K562 (cell line): ENCODE measurements around the gene TUFM. TPM values are rescaled to one million over a fixed set of nuclear protein-coding genes. Genes with fewer than 3 reads are reported as not detected.
A peak's percentile ranks its signal among the peaks of the same experiment; 100 is the strongest.

Experiments
- BMI1 ChIP-seq: fragments of 150-350 bp; IDR thresholded peaks from 2 replicates; pipeline ENCODE4 v1.6.1; 2014; ENCODE audit warnings: low read length
- CEBPG ChIP-seq, 3 experiments: fragments of 200-800 bp in 1 of 3; sonication (Bioruptor generic) in 1 of 3; sonication (generic) in 1 of 3; formaldehyde crosslinking in 1 of 3; IDR thresholded peaks in 2 of 3; conservative IDR thresholded peaks in 1 of 3; 2 replicates each; pipeline versions ENCODE4 v1.6.1 to v1.8.0; 2016 to 2022; ENCODE audit warnings: missing compliant biosample characterization in 2 of 3, missing genetic modification characterization in 2 of 3, mild to moderate bottlenecking in 1 of 3, missing genetic modification reagents in 1 of 3
- HDAC1 ChIP-seq, 2 experiments: fragments of 450-650 bp; IDR thresholded peaks; 2 replicates each; pipeline ENCODE4 v1.6.1; 2016 to 2017; ENCODE audit warnings: inconsistent platforms in 1 of 2, mild to moderate bottlenecking in 1 of 2, moderate library complexity in 1 of 2
- HLTF ChIP-seq: fragments of 450-650 bp; IDR thresholded peaks from 2 replicates; pipeline ENCODE4 v1.6.1; 2016
- MAFK ChIP-seq: IDR thresholded peaks from 2 replicates; pipeline ENCODE4 v1.6.1; 2011; ENCODE audit warnings: low read length, improper control_type of control experiment
- NR2C2 ChIP-seq, 2 experiments: fragments of 200-800 bp in 1 of 2; sonication (Bioruptor generic) in 1 of 2; sonication (generic) in 1 of 2; formaldehyde crosslinking in 1 of 2; IDR thresholded peaks; 2 replicates each; pipeline versions ENCODE4 v1.6.1 to v1.8.0; 2016 to 2022; ENCODE audit warnings: mild to moderate bottlenecking in 1 of 2, missing compliant biosample characterization in 1 of 2, missing genetic modification characterization in 1 of 2, missing genetic modification reagents in 1 of 2
- RBM14 ChIP-seq: fragments of 200-400 bp; formaldehyde crosslinking; IDR thresholded peaks from 2 replicates; pipeline ENCODE4 v1.6.1; 2018; ENCODE audit warnings: low read depth, mild to moderate bottlenecking, low read length, moderate library complexity, borderline replicate concordance; ENCODE audit not compliant: insufficient read depth
- RBM25 ChIP-seq: fragments of 200-400 bp; formaldehyde crosslinking; IDR thresholded peaks from 2 replicates; pipeline ENCODE4 v1.6.1; 2018; ENCODE audit warnings: low read length, low read depth, moderate library complexity; ENCODE audit not compliant: severe bottlenecking
- TCF3 ChIP-seq: sonication (generic); formaldehyde crosslinking; IDR thresholded peaks from 2 replicates; pipeline ENCODE4 v1.4.0; 2020; ENCODE audit warnings: mild to moderate bottlenecking, missing genetic modification reagents
- ZC3H11A ChIP-seq: IDR thresholded peaks from 2 replicates; pipeline ENCODE4 v1.6.1; 2012; ENCODE audit warnings: low read depth, low read length, improper control_type of control experiment
- polyA plus RNA-seq, 8 experiments: library from polyadenylated mRNA; depleted of rRNA in 4 of 8; stranded (reverse) in 5 of 8; unstranded in 3 of 8; fragments of >200 nt; fragmentation: Nextera tagmentation in 2 of 8; fragmentation: Illumina TruSeq in 1 of 8; extraction: Ambion mirVana in 2 of 8; extraction: Trizol in 1 of 8; gene quantifications; 2 replicates each; pipeline versions ENCODE4 v1.2.1 to v1.2.3, GENCODE V29; 2011 to 2014; ENCODE audit warnings: inconsistent platforms in 1 of 8, missing spikeins in 1 of 8
- total RNA-seq, 7 experiments: library from RNA; depleted of rRNA in 6 of 7; stranded (reverse); fragments of >200 nt in 6 of 7; fragmentation: Illumina TruSeq in 2 of 7; extraction: Trizol in 2 of 7; gene quantifications; 2 replicates each; pipeline versions ENCODE4 v1.2.1 to v1.2.3, GENCODE V29; 2011 to 2021; ENCODE audit warnings: low replicate concordance in 1 of 7
- TF ChIP-seq, protein P1 (sequence below): sonication (generic); formaldehyde crosslinking; IDR thresholded peaks from 2 replicates; pipeline ENCODE4 v1.8.1; 2023; ENCODE audit warnings: missing genetic modification reagents, mild to moderate bottlenecking, borderline replicate concordance
- TF ChIP-seq, protein P2 (sequence below): fragments of 450-650 bp; IDR thresholded peaks from 2 replicates; pipeline ENCODE4 v1.6.1; 2018; ENCODE audit not compliant: partially characterized antibody
- TF ChIP-seq, protein P3 (sequence below): fragments of 450-650 bp; formaldehyde crosslinking; conservative IDR thresholded peaks from 2 replicates; pipeline ENCODE4 v1.4.0; 2022; ENCODE audit warnings: mild to moderate bottlenecking, missing genetic modification characterization
- TF ChIP-seq, protein P4 (sequence below): fragments of 450-650 bp; IDR thresholded peaks from 2 replicates; pipeline ENCODE4 v1.6.1; 2016; ENCODE audit warnings: missing biosample characterization, missing genetic modification characterization

Gene TUFM
- total and polyA plus RNA-seq, 9 of the 15 experiments (the other 6 are each of a cell fraction or from before 2014, with no cell fraction given): 34.1 to 434 (median 256) TPM

DNA sequence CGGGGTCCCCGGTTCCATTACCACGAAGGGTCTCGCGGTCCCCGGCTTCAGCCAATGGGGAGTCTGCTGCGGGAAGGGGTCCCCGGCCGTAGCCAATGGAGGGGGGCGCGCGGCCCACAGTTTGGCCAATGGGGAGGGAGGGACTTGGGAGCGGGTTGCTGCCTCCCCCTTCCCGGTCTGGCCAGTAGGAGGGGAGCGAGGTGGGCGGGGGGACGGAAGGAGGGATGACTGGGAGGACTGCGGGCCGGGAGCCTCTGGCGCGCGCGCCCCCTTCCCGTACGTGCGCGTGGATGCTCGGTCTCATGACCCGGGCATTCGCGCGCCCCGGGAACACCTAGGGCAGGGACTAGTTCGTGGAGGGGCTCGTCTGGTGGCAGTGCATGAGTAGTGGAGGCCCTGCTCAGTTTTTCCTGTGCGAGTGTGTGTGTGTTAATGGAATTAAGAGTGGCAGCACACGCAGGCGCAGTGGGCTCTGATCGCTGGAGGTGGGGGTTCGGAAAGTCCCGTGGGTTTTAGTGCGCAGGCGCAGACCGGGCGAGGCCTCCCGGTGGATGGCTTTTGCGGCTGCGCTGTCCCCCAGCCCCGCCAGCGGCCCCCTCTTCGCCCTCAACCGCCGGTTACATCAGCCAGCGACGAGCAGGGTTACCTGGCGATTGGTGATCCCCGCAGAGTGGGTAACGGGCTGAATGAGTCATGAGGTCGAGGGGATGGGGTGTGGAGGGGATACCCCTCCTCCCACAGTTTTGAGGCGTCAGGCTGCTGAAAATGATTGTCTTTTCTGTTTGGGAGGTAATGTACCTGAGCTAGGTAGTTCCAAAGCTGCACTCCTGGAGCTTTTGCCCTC lies 22.1 kb downstream of the TUFM start (continued):
- TF ChIP-seq, protein P1, sequence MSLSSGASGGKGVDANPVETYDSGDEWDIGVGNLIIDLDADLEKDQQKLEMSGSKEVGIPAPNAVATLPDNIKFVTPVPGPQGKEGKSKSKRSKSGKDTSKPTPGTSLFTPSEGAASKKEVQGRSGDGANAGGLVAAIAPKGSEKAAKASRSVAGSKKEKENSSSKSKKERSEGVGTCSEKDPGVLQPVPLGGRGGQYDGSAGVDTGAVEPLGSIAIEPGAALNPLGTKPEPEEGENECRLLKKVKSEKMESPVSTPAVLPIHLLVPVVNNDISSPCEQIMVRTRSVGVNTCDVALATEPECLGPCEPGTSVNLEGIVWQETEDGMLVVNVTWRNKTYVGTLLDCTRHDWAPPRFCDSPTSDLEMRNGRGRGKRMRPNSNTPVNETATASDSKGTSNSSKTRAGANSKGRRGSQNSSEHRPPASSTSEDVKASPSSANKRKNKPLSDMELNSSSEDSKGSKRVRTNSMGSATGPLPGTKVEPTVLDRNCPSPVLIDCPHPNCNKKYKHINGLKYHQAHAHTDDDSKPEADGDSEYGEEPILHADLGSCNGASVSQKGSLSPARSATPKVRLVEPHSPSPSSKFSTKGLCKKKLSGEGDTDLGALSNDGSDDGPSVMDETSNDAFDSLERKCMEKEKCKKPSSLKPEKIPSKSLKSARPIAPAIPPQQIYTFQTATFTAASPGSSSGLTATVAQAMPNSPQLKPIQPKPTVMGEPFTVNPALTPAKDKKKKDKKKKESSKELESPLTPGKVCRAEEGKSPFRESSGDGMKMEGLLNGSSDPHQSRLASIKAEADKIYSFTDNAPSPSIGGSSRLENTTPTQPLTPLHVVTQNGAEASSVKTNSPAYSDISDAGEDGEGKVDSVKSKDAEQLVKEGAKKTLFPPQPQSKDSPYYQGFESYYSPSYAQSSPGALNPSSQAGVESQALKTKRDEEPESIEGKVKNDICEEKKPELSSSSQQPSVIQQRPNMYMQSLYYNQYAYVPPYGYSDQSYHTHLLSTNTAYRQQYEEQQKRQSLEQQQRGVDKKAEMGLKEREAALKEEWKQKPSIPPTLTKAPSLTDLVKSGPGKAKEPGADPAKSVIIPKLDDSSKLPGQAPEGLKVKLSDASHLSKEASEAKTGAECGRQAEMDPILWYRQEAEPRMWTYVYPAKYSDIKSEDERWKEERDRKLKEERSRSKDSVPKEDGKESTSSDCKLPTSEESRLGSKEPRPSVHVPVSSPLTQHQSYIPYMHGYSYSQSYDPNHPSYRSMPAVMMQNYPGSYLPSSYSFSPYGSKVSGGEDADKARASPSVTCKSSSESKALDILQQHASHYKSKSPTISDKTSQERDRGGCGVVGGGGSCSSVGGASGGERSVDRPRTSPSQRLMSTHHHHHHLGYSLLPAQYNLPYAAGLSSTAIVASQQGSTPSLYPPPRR (CRISPR knock-in tag): peak; percentile 40; the same call in 1 of the 2 replicates
- no peak for TF ChIP-seq HLTF
- TF ChIP-seq BMI1: no peak
- peak in 1 of 2 experiments; percentile 75; a peak in 2 of 4 replicates for TF ChIP-seq HDAC1 (IDR thresholded peaks at IDR 0.05)
- TF ChIP-seq TCF3 (CRISPR knock-in tag): 0 out of 2 replicates have a peak, but pooled peaks have one; percentile 11
- no peak for TF ChIP-seq MAFK
- no peak for TF ChIP-seq ZC3H11A
- no peak; the same call in 1 of the 2 replicates for TF ChIP-seq RBM14
- TF ChIP-seq NR2C2 (CRISPR knock-in tag; IDR thresholded peaks at IDR 0.05): 0 out of 2 replicates have a peak, but pooled peaks have one; percentile 43
- TF ChIP-seq NR2C2 (tag; IDR thresholded peaks at IDR 0.05): peak; percentile 18; the same call in 1 of the 2 replicates
- TF ChIP-seq, protein P2, sequence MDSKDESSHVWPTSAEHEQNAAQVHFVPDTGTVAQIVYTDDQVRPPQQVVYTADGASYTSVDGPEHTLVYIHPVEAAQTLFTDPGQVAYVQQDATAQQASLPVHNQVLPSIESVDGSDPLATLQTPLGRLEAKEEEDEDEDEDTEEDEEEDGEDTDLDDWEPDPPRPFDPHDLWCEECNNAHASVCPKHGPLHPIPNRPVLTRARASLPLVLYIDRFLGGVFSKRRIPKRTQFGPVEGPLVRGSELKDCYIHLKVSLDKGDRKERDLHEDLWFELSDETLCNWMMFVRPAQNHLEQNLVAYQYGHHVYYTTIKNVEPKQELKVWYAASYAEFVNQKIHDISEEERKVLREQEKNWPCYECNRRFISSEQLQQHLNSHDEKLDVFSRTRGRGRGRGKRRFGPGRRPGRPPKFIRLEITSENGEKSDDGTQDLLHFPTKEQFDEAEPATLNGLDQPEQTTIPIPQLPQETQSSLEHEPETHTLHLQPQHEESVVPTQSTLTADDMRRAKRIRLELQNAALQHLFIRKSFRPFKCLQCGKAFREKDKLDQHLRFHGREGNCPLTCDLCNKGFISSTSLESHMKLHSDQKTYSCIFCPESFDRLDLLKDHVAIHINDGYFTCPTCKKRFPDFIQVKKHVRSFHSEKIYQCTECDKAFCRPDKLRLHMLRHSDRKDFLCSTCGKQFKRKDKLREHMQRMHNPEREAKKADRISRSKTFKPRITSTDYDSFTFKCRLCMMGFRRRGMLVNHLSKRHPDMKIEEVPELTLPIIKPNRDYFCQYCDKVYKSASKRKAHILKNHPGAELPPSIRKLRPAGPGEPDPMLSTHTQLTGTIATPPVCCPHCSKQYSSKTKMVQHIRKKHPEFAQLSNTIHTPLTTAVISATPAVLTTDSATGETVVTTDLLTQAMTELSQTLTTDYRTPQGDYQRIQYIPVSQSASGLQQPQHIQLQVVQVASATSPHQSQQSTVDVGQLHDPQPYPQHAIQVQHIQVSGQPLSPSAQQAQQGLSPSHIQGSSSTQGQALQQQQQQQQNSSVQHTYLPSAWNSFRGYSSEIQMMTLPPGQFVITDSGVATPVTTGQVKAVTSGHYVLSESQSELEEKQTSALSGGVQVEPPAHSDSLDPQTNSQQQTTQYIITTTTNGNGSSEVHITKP: no peak
- TF ChIP-seq, protein P3, sequence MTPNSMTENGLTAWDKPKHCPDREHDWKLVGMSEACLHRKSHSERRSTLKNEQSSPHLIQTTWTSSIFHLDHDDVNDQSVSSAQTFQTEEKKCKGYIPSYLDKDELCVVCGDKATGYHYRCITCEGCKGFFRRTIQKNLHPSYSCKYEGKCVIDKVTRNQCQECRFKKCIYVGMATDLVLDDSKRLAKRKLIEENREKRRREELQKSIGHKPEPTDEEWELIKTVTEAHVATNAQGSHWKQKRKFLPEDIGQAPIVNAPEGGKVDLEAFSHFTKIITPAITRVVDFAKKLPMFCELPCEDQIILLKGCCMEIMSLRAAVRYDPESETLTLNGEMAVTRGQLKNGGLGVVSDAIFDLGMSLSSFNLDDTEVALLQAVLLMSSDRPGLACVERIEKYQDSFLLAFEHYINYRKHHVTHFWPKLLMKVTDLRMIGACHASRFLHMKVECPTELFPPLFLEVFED (CRISPR knock-in tag): peak; percentile 81; the same call in 1 of the 2 replicates
- TF ChIP-seq, protein P4, sequence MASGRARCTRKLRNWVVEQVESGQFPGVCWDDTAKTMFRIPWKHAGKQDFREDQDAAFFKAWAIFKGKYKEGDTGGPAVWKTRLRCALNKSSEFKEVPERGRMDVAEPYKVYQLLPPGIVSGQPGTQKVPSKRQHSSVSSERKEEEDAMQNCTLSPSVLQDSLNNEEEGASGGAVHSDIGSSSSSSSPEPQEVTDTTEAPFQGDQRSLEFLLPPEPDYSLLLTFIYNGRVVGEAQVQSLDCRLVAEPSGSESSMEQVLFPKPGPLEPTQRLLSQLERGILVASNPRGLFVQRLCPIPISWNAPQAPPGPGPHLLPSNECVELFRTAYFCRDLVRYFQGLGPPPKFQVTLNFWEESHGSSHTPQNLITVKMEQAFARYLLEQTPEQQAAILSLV (tag): no peak
- peak; percentile 94 for TF ChIP-seq CEBPG (CRISPR knock-in tag; IDR thresholded peaks at IDR 0.05)
- peak; percentile 64 to 84 for TF ChIP-seq CEBPG (tag; conservative IDR thresholded peaks at IDR 0.05 in 1 of 2, IDR thresholded peaks at IDR 0.05 in 1 of 2)
- TF ChIP-seq RBM25: peak; percentile 79
